GM12878 (cell line): ENCODE measurements around the gene KPNA3. TPM values are rescaled to one million over a fixed set of nuclear protein-coding genes. Genes with fewer than 3 reads are reported as not detected.
A peak's percentile ranks its signal among the peaks of the same experiment; 100 is the strongest.

Experiments
- ATAC-seq: fragments of 200-7000 bp; cut with Tn5 transposase; 3 replicates; pipeline ENCODE4 v1.9.1; 2020; ENCODE audit warnings: mild to moderate bottlenecking, moderate library complexity
- BruUV-seq: library from RNA; stranded (reverse); fragments of 400-500 nt; replicated peaks from 2 replicates; lab custom pipeline; 2021; lab: Mats Ljungman, UMichigan
- CTCF ChIA-PET: fragments of 300-600 bp; sonication (Branson Sonifier 250); formaldehyde crosslinking; extraction: SDS; loops from one replicate; lab custom pipeline; 2021; ENCODE audit warnings: inconsistent platforms; lab: Yijun Ruan, JAX
- POLR2A ChIA-PET: fragments of 350-600 bp; formaldehyde crosslinking; extraction: SDS; loops from one replicate; lab custom pipeline; 2021; ENCODE audit warnings: inconsistent platforms; lab: Charles Lee
- RAD21 ChIA-PET: fragments of 300-600 bp; sonication (Branson Sonifier 250); formaldehyde crosslinking; loops from one replicate; lab custom pipeline; 2023; ENCODE audit warnings: antibody characterized with exemption; ENCODE audit not compliant: unreplicated experiment; lab: Charles Lee
- SMC1A ChIA-PET: fragments of 300-600 bp; sonication (Branson Sonifier 250); formaldehyde crosslinking; loops from one replicate; lab custom pipeline; 2023; ENCODE audit not compliant: unreplicated experiment, uncharacterized antibody; lab: Charles Lee
- DNase-seq: peaks from one replicate; pipeline ENCODE4 v3.0.0-alpha.2; 2011; ENCODE audit warnings: low read depth, low spot score
- FAIRE-seq: peaks from 3 replicates; lab custom pipeline; 2011; peaks lifted over from hg19 to GRCh38; lab: Jason Lieb, UNC
- H2AFZ ChIP-seq: 2 replicates; pipeline ENCODE4 v1.6.0; 2011; ENCODE audit warnings: low read depth, low read length, control low read depth; ENCODE audit not compliant: control insufficient read depth
- H3K27ac ChIP-seq: 2 replicates; pipeline ENCODE4 v1.5.1; 2011; ENCODE audit warnings: control low read depth; ENCODE audit not compliant: control insufficient read depth, insufficient read depth
- H3K27me3 ChIP-seq, 2 experiments: replicated peaks in 1 of 2; 2 replicates each; pipeline versions ENCODE4 v1.6.0 to v1.6.1; 2011; ENCODE audit warnings: low read length in 1 of 2; ENCODE audit not compliant: control insufficient read depth in 2 of 2, insufficient read depth in 2 of 2
- H3K36me3 ChIP-seq, 2 experiments: 2 replicates each; pipeline ENCODE4 v1.5.1; 2011; ENCODE audit warnings: low read length in 1 of 2; ENCODE audit not compliant: control insufficient read depth in 2 of 2, insufficient read depth in 2 of 2
- H3K4me1 ChIP-seq: 2 replicates; pipeline ENCODE4 v1.6.1; 2011; ENCODE audit warnings: mild to moderate bottlenecking, low read length, moderate library complexity, mixed read lengths; ENCODE audit not compliant: control insufficient read depth, insufficient read depth
- H3K4me2 ChIP-seq: 2 replicates; pipeline ENCODE4 v1.6.0; 2011; ENCODE audit warnings: control low read depth; ENCODE audit not compliant: control insufficient read depth, insufficient read depth
- H3K4me3 ChIP-seq: fragments of 200-600 bp; sonication (generic); 2 replicates; pipeline ENCODE4 v1.5.1; 2016
- H3K79me2 ChIP-seq: 2 replicates; pipeline ENCODE4 v1.6.0; 2011; ENCODE audit warnings: low read length; ENCODE audit not compliant: control insufficient read depth, insufficient read depth
- H3K9ac ChIP-seq: 2 replicates; pipeline ENCODE4 v1.8.0; 2011; ENCODE audit warnings: low read length, control low read depth, mixed read lengths; ENCODE audit not compliant: control insufficient read depth, insufficient read depth
- H3K9me3 ChIP-seq: replicated peaks from 3 replicates; pipeline ENCODE4 v1.5.1; 2011; ENCODE audit warnings: mild to moderate bottlenecking, low read length; ENCODE audit not compliant: control insufficient read depth, insufficient read depth
- H4K20me1 ChIP-seq: 2 replicates; pipeline ENCODE4 v1.6.0; 2011; ENCODE audit not compliant: control insufficient read depth, insufficient read depth
- BHLHE40 ChIP-seq, 2 experiments: fragments of 450-650 bp in 1 of 2; IDR thresholded peaks; 2 replicates each; pipeline ENCODE4 v1.6.1; 2011 to 2017; ENCODE audit warnings: low read depth in 2 of 2, borderline replicate concordance in 1 of 2, improper control_type of control experiment in 1 of 2, low read length in 1 of 2, mild to moderate bottlenecking in 1 of 2
- BRCA1 ChIP-seq: IDR thresholded peaks from 2 replicates; pipeline ENCODE4 v1.6.1; 2011; ENCODE audit warnings: low read depth, low read length, improper control_type of control experiment
- CEBPB ChIP-seq, 2 experiments: fragments of 150-350 bp in 1 of 2; IDR thresholded peaks; 2 replicates each; pipeline ENCODE4 v1.6.1; 2012 to 2014; ENCODE audit warnings: low read depth in 2 of 2, low read length in 2 of 2, borderline replicate concordance in 1 of 2, inconsistent platforms in 1 of 2
- IKZF2 ChIP-seq, 2 experiments: fragments of 450-650 bp; IDR thresholded peaks; 2 replicates each; pipeline ENCODE4 v1.6.1; 2017; ENCODE audit warnings: mild to moderate bottlenecking in 2 of 2, moderate library complexity in 2 of 2
- MLLT1 ChIP-seq: fragments of 450-650 bp; IDR thresholded peaks from 2 replicates; pipeline ENCODE4 v1.6.1; 2016; ENCODE audit warnings: mild to moderate bottlenecking
- MTA2 ChIP-seq: fragments of 450-650 bp; IDR thresholded peaks from 2 replicates; pipeline ENCODE4 v1.6.1; 2016; ENCODE audit warnings: low read depth, mild to moderate bottlenecking, moderate library complexity
- NR2F1 ChIP-seq: fragments of 450-650 bp; conservative IDR thresholded peaks from 2 replicates; pipeline ENCODE4 v1.6.1; 2017; ENCODE audit warnings: mild to moderate bottlenecking
- NRF1 ChIP-seq: conservative IDR thresholded peaks from 2 replicates; pipeline ENCODE4 v1.6.1; 2011; ENCODE audit warnings: mild to moderate bottlenecking, low read depth, low read length, improper control_type of control experiment
- PAX5 ChIP-seq: IDR thresholded peaks from 2 replicates; pipeline ENCODE4 v1.6.1; 2011; ENCODE audit warnings: low read depth, low read length, borderline replicate concordance
- POU2F2 ChIP-seq: IDR thresholded peaks from 3 replicates; pipeline ENCODE4 v1.6.1; 2011; ENCODE audit warnings: low read depth, mild to moderate bottlenecking, low read length, borderline replicate concordance
- SIX5 ChIP-seq: IDR thresholded peaks from 2 replicates; pipeline ENCODE4 v1.6.1; 2011; ENCODE audit warnings: mild to moderate bottlenecking, low read depth, low read length, moderate library complexity; ENCODE audit not compliant: severe bottlenecking
- SPI1 ChIP-seq: IDR thresholded peaks from 2 replicates; pipeline ENCODE4 v1.6.1; 2011; ENCODE audit warnings: low read depth, mild to moderate bottlenecking, low read length, moderate library complexity, borderline replicate concordance; ENCODE audit not compliant: insufficient read depth
- ZNF217 ChIP-seq: fragments of 450-650 bp; IDR thresholded peaks from 2 replicates; pipeline ENCODE4 v1.6.1; 2017; ENCODE audit warnings: antibody characterized with exemption, mild to moderate bottlenecking
- ZSCAN29 ChIP-seq: fragments of 450-650 bp; IDR thresholded peaks from 2 replicates; pipeline ENCODE4 v1.6.1; 2017; ENCODE audit warnings: mild to moderate bottlenecking, moderate library complexity
- WGBS: methylation state at CpG from one replicate; pipeline ENCODE4 v1.1.6; 2016; ENCODE audit warnings: low lambda C conversion rate; ENCODE audit not compliant: insufficient replicate concordance, insufficient coverage; ENCODE audit errors: missing lambda C conversion rate; 5-methylcytosine and 5-hydroxymethylcytosine counted together
- in situ Hi-C: fragments of 300-500 bp; cut with MboI; formaldehyde crosslinking; loops from 9 replicates; pipeline ENCODE4 v1.14.3; 2018; ENCODE audit warnings: mixed read lengths
- intact Hi-C: fragments of 100-400 bp; cut with micrococcal nuclease; formaldehyde crosslinking; loops from one replicate; pipeline ENCODE4 v1.14.2; 2022; ENCODE audit not compliant: unreplicated experiment
- polyA plus RNA-seq, 11 experiments: library from polyadenylated mRNA; depleted of rRNA in 4 of 11; unstranded in 6 of 11; stranded (reverse) in 5 of 11; fragments of >200 nt; fragmentation: Nextera tagmentation in 4 of 11; fragmentation: Illumina TruSeq in 1 of 11; extraction: Ambion mirVana in 4 of 11; extraction: Trizol in 1 of 11; gene quantifications; 1 replicate in 1 of 11; 2 replicates in 10 of 11; pipeline versions ENCODE4 v1.2.1 to v1.2.3, GENCODE V29; 2011 to 2016; ENCODE audit warnings: inconsistent platforms in 2 of 11, missing spikeins in 2 of 11, low read depth in 1 of 11
- total RNA-seq, 4 experiments: library from RNA; depleted of rRNA in 3 of 4; stranded (reverse); fragments of >200 nt in 3 of 4; fragmentation: Illumina TruSeq in 1 of 4; extraction: Trizol in 1 of 4; gene quantifications; 2 replicates each; pipeline versions ENCODE4 v1.2.1 to v1.2.3, GENCODE V29; 2013 to 2021
- TF ChIP-seq, protein P1 (sequence below): fragments of 450-650 bp; IDR thresholded peaks from 2 replicates; pipeline ENCODE4 v1.6.1; 2018; ENCODE audit warnings: borderline replicate concordance, mild to moderate bottlenecking; ENCODE audit not compliant: partially characterized antibody

Gene KPNA3
- total and polyA plus RNA-seq, 10 of the 15 experiments (the other 5 are each of a cell fraction or from before 2014, with no cell fraction given) = 23.3 to 50.5 (median 31.1) TPM

DNA sequence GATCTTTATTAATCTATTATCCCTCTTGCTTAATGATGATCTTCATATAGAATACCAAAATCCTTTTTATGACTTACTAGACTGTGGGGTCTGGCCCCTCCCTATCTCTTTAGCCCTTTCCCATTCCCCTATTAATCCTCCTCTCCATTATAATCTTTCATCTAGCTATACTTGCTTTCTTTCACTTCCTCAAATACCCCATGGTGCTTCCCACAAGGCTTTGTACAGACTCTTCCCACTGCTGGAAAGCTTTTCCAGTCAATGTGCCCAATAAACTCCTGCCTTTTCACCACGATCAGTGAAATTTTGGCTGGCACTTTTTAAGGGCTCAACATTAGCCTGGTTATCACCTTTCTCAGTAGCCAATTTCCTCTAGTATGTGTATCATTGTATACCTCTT, 98.0 kb downstream of the KPNA3 start:
- Histone ChIP-seq H3K79me2 (peaks cover 17% of the 10 kb centered on the region), H3K4me2 (no peak overlapping the region), H3K27me3 (no peaks in the 10 kb centered on the region), H3K4me3 (no peak overlapping the region), H3K4me1 (no peaks in the 10 kb centered on the region; the same call in 1 of the 2 replicates), H3K27ac (no peak overlapping the region), H3K9me3 (no peaks in the 10 kb centered on the region), H3K9ac (no peak overlapping the region), H3K36me3 (no peaks in the 10 kb centered on the region), H4K20me1 (no peaks in the 10 kb centered on the region), H2AFZ (no peak overlapping the region)
- 100% methylated on average over 1 of the region's 1 CpG for WGBS
- RAD21 ChIA-PET = no interaction called here
- SMC1A ChIA-PET = interaction anchor here (1.4 kb wide), 1 partner anchor 17 kb away, joined by 4 read pairs; no protein-coding TSS in a partner anchor
- BruUV-seq = no TSS peak
- no peak for TF ChIP-seq BRCA1
- peak; percentile 48; the same call in 1 of the 2 replicates for TF ChIP-seq SPI1
- TF ChIP-seq IKZF2 (IDR thresholded peaks at IDR 0.05) = peak; percentile 14 to 24; a peak in 1 of 4 replicates
- ATAC-seq = no peak
- no peak for FAIRE-seq
- POLR2A ChIA-PET = no interaction called here
- intact Hi-C loops (no loop called here), in situ Hi-C loops (no loop called here)
- DNase-seq = no peak
- CTCF ChIA-PET = no interaction called here

DNA sequence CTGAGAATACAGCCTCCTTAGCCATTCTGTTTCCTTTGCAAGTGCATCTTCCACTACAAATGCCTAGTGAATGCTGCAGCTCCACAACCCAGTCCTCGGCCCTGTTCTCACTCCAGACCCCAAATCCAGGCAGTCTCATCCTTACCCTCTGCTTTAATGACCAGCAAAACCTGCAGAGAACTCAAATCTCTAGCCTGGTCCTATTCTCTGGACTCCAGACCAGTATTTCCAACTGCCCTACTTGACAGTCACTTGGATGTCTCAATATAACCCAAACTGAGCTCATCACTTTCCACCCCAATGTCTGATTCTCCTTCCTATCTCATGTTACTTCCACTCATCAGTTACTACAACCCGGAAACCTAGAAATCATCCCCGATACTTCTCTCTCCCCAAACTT, 98.6 kb downstream of the KPNA3 start:
- Histone ChIP-seq H4K20me1 (no peaks in the 10 kb centered on the region), H3K4me2 (no peak overlapping the region), H3K4me1 (no peaks in the 10 kb centered on the region; the same call in 1 of the 2 replicates), H3K36me3 (no peaks in the 10 kb centered on the region), H3K79me2 (peaks cover 20% of the 10 kb centered on the region), H3K9ac (no peak overlapping the region), H3K9me3 (no peaks in the 10 kb centered on the region), H2AFZ (no peak overlapping the region), H3K27me3 (no peaks in the 10 kb centered on the region), H3K27ac (no peak overlapping the region), H3K4me3 (no peak overlapping the region)
- no peak for DNase-seq
- CTCF ChIA-PET = no interaction called here
- whole genome bisulfite sequencing = 82% methylated on average over 3 of the region's 3 CpGs
- intact Hi-C loops (no loop called here), in situ Hi-C loops (no loop called here)
- POLR2A ChIA-PET = no interaction called here
- ATAC-seq = no peak
- RAD21 ChIA-PET = no interaction called here
- FAIRE-seq = no peak
- no TSS peak for BruUV-seq
- SMC1A ChIA-PET = no interaction called here
- no peak for TF ChIP-seq MTA2
- no peak for TF ChIP-seq CEBPB (IDR thresholded peaks at IDR 0.05; ENCODE audit: borderline replicate concordance in 1 of 2, low read depth in 2 of 2, low read length in 2 of 2)
- no peak for TF ChIP-seq ZNF217
- TF ChIP-seq NRF1 = no peak
- no peak for TF ChIP-seq NR2F1
- TF ChIP-seq POU2F2 = no peak
- TF ChIP-seq PAX5 = no peak
- TF ChIP-seq ZSCAN29 = no peak
- no peak for TF ChIP-seq SIX5
- TF ChIP-seq, protein P1, sequence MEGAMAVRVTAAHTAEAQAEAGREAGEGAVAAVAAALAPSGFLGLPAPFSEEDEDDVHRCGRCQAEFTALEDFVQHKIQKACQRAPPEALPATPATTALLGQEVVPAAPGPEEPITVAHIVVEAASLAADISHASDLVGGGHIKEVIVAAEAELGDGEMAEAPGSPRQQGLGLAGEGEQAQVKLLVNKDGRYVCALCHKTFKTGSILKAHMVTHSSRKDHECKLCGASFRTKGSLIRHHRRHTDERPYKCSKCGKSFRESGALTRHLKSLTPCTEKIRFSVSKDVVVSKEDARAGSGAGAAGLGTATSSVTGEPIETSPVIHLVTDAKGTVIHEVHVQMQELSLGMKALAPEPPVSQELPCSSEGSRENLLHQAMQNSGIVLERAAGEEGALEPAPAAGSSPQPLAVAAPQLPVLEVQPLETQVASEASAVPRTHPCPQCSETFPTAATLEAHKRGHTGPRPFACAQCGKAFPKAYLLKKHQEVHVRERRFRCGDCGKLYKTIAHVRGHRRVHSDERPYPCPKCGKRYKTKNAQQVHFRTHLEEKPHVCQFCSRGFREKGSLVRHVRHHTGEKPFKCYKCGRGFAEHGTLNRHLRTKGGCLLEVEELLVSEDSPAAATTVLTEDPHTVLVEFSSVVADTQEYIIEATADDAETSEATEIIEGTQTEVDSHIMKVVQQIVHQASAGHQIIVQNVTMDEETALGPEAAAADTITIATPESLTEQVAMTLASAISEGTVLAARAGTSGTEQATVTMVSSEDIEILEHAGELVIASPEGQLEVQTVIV = no peak
- no peak for TF ChIP-seq MLLT1
- no peak for TF ChIP-seq BHLHE40 (IDR thresholded peaks at IDR 0.05; ENCODE audit: borderline replicate concordance in 1 of 2, low read depth in 2 of 2, low read length in 1 of 2)
